ENCODE results near the gene HIF1AN.

- TF ChIP-seq, protein P1, sequence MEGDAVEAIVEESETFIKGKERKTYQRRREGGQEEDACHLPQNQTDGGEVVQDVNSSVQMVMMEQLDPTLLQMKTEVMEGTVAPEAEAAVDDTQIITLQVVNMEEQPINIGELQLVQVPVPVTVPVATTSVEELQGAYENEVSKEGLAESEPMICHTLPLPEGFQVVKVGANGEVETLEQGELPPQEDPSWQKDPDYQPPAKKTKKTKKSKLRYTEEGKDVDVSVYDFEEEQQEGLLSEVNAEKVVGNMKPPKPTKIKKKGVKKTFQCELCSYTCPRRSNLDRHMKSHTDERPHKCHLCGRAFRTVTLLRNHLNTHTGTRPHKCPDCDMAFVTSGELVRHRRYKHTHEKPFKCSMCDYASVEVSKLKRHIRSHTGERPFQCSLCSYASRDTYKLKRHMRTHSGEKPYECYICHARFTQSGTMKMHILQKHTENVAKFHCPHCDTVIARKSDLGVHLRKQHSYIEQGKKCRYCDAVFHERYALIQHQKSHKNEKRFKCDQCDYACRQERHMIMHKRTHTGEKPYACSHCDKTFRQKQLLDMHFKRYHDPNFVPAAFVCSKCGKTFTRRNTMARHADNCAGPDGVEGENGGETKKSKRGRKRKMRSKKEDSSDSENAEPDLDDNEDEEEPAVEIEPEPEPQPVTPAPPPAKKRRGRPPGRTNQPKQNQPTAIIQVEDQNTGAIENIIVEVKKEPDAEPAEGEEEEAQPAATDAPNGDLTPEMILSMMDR (IDR thresholded peaks at IDR 0.05) = no peak
- TF ChIP-seq POLR2A (IDR thresholded peaks at IDR 0.05) = no peak
Observed at GRCh38 chr10:100515612-100516011, 20.1 kb upstream of the HIF1AN start.
